HG03103 (cell line): ENCODE data around the gene TGFA.

Experiments
- ATAC-seq: cut with Tn5 transposase; IDR thresholded peaks from one replicate; pipeline ENCODE4 v1.9.1; 2021; ENCODE audit warnings: low read depth; ENCODE audit not compliant: unreplicated experiment

TGFA gene

DNA sequence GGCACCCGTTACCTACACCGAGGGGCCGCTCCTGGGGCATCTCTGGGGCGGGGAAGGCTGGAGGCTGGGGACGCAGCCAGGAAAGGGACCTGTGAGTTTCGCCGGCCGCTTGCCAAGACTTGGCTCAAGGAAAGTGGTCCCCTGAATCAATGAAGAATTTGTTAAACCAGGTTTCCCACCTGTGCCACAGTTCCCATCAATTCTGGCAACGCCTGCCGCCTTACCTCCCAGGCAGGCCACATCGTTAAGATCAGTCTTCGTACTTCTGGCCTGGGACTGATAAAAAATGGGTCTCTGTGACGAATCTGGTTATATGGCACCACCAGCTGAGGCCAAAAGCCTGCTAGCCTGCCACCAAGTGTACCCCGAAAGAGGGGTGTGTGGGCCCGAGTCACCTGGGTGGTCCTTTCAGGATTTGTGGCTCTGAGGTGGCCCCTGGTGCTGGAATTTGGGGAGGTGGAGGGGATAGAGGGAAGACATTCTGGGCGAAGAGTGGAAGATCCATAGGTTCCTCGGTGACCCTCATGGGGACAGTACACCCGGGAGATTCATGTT lies 789 bp upstream of the TGFA start:
- no peak for ATAC-seq

DNA sequence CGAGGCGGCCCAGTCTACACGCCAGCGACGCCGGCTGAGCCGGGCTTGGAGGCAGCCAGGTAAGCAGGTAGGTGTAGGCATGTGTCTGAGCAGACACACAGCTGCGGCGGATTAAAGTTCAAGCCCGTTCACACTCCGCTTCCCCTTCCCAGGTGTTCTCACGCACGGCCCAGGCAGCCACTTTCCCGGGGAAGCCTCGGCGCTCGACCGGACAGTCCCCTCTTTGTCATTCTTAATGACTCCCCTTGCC lies 367 bp downstream of the TGFA start:
- ATAC-seq: no peak

DNA sequence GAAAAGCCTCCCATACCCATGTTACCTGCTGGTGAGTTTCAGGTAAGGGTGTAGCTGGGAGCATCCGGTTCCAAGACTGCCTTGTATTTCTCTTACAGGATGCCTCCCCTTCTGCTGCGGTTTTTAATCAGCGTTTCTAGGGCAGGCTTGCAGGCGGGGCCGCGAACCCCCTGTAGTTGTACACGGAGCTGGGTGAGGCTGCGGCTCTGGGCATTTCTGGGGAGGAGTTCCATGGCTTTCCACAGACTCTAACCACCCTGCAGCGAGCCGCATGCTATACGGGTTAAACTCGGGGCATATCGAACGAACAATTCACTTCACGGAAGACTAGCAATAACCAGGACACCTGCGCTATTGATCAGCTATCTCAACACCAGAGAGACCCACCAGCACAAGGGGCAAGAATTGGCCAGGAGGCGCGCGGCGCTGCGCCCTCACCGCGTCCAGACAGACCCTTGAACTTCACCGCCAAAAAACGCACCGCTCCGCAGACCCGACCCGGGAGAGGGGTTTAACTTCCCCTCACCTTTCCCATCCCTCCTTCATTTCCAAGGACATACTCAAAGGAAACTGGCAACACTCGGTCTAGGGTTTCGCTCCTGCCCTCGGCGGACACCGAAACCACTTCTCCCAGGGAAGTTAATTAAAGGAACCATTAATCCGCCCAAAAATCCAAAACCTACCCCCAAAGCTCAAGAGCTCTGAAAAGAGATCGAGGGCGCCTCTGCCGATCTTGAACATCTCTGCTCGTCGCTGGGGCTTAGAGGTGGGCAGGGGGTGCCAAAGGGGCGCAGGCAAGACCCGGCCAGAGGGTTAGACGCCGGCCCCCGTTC lies 909 bp downstream of the TGFA start:
- ATAC-seq: no peak

DNA sequence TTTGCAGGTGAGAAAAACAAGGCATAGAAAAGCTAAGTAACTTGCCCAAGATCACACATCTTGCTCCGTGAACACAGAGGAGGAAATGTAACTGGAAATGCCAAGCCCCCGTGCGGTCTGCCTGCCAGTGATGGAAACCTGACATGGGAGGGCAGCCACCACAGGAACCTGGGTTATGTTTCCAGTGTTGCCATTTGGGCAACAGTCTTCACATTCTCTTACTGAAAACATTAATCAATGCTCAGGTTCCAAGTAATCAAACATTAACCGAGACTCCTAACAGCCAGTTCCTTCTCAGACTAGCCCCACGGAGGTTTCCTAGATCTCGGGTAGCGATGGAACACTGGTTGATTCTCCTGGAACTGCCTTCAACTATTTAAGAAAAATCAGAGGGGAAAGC lies 2.5 kb downstream of the TGFA start:
- no peak for ATAC-seq

DNA sequence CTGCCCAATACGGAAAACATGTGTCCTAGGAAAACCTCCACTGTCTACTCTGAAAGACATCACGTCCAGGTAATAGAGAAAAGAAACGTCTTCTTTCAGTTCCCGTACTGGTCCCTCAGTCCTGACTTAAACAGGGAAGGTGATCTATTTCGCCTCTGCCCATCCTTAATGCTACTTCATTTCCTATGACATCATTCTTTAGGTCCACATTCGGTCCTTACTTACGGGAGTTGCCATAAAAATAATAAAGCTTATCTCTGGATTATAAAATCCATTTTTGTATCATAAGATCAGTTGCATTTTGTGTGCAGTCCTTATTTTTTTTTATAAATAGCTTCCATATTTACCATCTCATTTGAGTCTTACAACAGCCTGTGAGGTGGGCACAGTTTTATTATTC lies 3.7 kb downstream of the TGFA start:
- ATAC-seq: no peak

DNA sequence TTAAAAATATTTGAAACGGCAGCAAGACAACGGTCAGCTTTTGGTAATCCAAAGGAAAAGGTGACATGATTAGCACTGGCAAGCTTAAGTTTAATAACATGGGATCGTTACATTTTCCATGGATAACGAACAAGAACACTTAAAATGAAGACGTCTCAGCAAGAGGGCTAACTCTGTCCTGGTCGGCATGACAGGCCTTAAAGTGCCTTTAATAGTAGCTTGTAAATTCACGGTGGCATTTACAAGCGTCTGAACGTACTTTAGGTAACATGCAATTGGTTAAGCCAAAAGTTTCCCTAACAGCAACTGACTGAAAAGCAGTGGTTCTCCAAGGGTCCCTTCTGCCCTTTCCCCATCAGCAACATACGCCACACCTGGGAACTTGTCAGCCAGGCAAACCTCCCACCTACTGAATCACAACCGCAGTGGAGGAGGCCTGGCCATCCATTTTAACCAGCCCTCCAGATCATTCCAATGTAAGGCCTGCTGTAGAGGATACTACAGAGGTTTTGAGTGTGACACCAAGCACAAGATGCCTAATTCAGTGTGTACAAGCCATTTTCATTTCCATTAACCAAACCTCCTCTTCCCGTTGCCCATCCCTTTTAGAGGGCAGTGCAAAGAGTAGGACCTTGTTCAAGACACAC lies 4.4 kb downstream of the TGFA start:
- no peak for ATAC-seq

DNA sequence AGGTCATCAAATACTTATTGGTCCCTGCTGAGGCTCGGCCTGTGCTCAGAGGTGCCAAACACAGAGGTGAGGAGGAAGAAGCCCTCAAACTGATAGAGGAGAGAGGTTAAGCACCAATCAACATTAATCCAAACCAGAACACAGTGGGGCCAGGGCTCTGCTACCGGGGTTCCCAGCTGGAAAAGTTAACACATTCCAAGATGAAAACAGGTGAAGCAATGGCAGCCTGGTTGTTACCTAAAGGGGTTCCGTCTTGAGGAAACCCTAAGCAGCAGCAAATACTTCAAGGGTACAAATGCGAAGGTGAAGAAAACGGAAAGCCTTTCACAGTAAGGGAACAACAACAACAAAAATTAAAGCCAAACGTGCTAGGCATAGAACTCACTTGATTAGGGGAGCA lies 5.4 kb downstream of the TGFA start:
- ATAC-seq: no peak

DNA sequence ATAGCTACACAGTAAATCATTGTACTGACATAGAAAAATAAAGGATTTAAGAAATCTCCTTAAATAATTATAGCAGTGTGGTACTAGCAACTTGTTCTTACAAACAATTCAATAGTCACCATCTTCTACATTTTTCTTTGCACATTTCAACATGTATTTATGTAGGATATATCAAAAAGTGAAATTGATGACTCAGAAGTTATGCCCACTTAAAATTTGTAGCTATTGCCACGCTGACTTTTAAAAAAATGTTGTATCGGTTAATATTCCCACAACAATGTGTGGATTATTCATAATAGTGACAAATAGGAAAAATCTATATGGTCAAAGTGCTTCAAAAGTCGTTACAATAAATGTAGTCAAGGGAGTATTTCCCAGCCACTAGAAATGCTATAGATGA lies 6.7 kb downstream of the TGFA start:
- no peak for ATAC-seq

DNA sequence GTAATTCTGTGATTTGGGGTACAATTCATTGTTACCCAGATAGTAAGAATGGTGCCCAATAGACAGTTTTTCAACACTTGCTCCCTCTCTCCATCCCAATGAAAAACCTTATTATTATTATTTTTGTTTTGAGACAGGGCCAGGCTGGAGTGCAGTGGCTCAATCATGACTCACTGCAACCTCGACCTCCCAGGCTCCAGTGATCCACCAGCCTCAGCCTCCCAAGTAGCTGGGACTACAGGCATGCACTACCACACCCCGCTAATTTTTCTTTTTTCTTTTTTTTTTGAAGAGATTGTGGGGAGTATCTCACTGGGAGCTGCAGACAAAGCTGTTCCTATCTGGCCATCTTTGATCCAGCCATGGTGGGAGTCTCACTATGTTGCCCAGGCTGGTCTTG lies 7.2 kb downstream of the TGFA start:
- no peak for ATAC-seq

DNA sequence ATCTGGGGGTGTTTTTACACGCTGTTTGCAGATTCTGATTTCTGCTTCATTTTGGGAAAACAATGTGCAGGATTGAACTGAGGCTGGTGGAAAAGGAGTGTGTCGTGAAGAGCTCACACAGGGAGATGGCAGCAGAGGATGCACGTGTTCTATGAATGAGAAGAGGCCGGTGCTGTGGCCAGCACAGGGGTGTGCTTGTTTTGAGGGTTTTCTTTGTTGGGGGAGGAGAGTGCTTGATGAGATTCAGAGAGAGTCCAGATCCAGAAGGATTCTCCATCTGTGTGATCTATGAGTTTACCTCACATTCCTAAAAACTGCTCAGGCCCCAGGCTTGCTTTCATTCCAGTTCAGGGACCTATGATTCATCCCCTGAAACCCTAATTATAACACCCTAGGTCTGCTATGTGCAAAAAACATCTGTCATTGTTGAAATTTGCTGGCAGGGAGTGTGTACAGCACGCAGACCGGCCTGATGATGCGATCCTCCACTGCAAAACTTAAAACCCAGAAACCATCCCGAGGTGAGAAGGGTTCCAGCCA lies 12.1 kb downstream of the TGFA start:
- no peak for ATAC-seq

DNA sequence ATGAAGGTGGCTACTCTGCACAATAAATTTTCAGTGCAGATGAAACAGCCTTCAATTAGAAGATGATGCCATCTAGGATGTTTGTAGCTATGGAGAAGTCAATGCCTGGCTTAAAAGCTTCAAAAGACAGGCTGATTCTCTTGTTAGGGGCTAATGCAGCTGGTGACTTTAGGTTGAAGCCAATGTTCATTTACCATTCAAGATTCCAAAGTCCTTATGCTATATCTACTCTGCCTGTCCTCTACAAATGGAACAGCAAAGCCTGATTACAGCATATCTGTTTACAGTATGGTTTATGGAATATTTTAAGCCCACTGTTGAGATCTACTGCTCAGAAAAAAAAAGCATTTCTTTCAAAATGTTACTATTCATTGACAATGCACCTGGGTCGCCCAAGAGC lies 15.8 kb downstream of the TGFA start:
- ATAC-seq: no peak

DNA sequence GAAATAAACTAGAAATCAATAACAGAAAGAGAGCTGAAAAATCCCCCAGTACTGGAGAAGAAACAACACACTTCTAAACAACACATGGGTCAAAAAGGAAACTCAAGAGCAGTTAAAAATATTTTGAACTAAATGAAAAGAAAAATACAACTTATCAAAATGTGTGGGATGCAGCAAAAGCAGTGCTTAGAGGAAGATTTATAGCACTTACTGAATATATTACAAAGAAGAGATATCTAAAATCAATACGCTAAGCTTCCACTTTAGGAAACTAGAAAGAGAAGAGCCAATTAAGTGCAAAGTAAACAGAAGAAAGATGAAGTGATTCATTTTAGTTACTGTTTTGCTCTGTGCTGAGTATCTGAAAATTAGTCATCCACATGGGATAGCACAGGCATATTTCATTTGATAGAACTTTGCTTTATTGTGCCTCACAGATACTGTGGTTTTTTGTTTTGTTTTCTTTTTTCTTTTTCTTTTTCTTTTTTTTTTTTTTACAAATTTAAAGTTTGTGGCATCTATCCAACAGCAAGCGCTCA lies 17.0 kb downstream of the TGFA start:
- no peak for ATAC-seq

DNA sequence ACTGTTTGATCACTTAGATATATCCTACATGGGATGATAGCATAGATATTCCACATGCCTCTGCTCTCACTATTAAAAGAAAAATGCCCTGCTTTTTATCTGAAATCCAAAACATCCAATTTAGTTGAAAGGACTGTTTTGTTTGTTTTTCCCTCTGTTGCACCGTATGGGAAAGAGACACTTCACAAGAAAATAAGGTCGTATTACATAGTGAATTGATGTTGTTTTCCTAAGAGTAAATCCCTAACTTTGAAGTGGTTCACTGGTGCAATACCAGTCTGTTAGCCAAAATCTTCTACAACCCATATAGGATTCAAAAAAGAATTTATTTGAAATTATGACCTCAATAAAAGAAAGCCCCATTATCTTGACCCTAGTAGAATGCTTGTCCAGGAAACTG lies 18.1 kb downstream of the TGFA start:
- no peak for ATAC-seq

DNA sequence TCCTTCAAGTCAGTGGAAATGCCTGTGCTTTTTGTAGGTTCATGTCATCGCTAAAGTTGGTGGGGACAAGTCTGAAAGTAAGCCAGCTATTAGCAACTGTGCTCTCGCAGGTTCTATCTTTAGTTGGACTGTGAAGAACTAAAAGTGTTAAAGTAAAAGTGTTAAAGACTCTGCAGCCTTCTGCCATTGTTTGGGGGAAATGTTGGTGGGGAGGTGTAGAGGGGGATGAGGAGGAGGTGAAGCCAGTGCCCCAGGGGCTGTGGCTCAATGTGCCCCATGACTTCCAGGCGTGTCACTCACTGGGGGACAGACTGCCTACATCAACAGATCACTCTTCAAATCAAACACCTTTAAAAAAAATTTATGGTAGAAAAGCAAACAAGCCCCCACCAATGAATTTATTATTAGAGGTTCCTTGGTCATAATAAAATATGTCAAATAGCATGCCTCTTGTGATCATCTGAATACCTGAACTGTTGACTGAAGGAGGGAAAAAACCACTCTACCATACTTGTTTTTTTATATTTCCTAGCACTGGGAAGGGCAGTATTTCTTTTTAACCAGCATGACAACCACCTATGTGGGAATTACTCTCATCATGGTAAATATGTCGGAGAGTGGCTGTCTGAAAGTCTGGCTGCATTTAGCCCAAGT lies 19.3 kb downstream of the TGFA start:
- ATAC-seq: no peak

DNA sequence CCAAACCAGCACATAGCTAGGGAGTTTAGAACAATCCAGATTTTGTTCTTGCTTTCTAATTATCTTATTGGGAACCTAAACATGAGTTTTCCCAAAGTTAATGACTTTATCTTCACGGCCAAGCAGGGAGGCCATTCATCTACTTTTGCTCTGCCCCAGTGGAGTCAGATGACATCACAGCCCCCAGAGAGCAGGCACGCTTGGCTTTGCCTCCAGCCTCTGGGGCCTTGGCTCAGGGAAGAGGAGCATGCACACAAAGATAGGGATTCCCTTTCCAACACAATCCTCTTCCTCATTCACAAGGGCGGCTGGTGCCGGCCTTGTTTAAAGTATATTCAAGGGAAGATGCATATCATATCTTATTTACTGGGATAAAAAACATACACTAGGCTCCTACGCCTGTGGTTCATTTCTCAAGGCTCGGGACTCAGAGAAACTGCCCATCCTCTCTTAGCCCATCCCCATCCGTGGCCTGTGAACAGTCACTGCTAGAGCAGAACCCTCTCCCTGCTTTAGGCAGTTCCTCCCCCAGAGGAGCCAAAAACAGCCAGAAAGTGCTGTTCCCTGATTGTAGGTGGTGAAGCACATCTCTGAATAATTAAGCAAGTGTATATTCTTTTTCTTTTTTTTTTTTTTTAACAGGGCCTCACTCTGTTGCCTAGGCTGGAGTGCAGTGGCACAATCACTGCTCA lies 21.2 kb downstream of the TGFA start:
- no peak for ATAC-seq

DNA sequence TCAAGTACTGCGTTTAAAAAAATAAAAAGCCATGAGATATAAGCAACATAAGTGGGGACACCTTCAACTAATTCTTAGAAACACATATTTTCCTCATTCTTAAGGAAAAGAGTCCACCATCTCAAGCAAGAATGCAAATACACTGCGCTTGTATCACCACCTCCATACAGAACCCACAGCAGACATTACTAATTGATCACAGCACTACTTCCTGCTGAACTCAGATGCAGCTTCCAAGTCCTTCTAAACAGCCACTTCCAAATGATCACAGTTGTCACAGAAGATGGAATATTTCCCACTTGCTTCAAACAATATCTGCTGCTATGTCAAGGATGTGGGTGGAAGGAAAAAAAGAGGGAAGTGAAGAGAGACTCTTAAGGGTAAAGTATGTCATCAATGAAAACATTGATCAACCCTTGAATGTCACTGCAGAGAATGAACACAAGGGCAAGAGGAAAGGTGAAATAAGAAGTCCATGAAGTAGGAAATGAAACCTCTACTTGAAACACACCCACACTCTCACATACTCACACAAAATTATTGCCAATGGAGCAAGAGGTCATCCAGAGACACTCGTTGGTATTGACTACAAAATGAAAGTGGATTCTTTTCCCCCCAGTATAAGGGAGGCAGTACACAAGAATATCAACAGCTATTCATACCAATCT lies 22.1 kb downstream of the TGFA start:
- no peak for ATAC-seq

DNA sequence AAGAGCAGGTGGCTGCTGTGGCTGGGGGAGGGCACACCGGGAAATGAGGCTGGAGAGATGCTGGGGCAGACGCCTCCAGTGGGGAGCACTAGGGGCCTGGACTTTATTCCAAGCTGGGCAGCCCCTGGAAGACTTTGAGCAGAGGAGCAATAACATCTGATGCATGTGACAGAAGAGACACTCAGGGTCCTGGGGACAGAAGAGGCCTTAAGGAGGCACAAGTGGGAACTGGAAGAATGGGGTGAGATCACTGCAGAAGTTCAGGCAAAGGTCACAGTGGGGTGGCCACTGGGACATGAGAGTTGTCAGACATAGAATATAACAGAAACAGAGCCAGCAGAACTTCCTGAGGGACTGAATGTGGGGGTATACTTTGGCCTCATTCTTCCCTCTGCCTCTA lies 24.0 kb downstream of the TGFA start:
- no peak for ATAC-seq

DNA sequence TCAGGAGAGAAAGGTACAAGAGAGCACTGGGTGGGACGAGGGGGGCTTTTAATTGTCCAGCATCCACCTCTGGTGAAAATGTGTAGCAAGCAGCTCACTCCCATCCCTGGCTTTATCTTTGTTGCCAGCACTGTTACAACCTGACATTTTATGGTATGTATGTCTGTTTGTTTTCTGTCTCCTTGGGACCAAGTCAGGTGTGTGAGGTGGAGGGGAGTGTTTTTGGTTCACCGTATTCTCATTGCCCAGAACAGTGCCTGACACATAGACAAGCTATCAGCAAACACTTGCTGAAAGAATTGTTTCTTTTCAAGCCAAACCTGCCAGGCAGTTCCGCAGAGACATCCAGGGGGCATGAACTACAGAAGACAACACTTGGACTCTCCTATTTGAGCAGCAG lies 24.7 kb downstream of the TGFA start:
- ATAC-seq: no peak

DNA sequence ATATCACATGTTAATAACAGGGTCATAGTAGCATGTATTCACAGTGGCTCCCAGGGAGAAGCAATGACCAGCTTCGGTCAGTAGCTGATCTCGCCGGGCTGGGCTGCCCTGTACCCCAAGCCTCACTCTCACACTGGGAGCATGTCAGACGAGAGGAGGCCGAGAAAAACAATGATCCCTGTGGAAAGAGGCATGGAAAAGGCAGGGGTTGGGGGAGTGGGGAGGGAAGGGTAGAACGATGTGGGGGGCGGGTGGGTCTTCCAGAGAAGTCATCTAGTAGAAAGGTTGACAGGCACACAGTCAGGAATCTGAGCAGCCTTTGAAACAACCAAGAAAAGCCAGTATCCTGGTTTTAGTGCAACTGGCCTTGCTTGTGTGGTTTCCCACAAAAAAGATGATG lies 25.4 kb downstream of the TGFA start:
- no peak for ATAC-seq

DNA sequence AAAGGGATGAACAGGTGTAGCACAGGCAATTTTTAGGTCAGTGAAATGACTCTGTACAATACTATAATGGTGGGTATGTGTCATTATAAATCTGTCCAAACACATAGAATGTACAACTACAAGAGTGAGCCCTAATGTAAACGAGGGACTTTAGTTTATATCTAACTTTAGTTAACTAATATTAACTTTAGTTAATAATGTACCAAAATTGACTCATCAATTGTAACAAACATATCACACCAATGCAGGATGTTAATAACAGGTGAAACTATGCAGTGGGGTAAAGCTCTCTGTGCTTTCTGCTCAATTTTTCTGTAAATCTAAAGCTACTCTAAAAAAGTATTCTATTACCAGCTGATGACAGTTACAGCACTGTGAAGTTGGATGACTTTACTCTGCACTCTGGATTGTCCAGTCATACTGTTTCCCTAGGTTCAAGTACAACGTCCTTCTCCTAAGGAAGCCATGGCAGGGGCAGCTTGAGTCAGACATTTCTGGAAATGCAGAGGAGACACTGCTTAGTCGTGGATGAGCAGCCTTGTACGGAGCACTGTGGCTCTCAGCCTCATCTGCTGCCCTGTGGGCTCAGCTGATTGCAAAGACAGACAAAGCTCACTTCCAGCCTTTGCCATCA lies 26.1 kb downstream of the TGFA start:
- ATAC-seq: no peak
